Measurements from ENCODE around the gene UNC119. TPM values are rescaled to one million over a fixed set of nuclear protein-coding genes. Genes with fewer than 3 reads are reported as not detected.

Gene UNC119
- total and polyA plus RNA-seq, 2 of the 13 experiments (the other 11 are each of a cell fraction or from before 2014, with no cell fraction given): 10.4 to 63.1 TPM

GRCh38 chr17:28576758-28577465 lies 24.5 kb upstream of the UNC119 start, which contains the start of gene ALDOC (continued):
- TF ChIP-seq DMTF1 (CRISPR knock-in tag; IDR thresholded peaks at IDR 0.05): no peak
- TF ChIP-seq, protein P1, sequence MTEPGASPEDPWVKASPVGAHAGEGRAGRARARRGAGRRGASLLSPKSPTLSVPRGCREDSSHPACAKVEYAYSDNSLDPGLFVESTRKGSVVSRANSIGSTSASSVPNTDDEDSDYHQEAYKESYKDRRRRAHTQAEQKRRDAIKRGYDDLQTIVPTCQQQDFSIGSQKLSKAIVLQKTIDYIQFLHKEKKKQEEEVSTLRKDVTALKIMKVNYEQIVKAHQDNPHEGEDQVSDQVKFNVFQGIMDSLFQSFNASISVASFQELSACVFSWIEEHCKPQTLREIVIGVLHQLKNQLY (CRISPR knock-in tag; IDR thresholded peaks at IDR 0.05): peak; percentile 95
- no peak for TF ChIP-seq IKZF1 (IDR thresholded peaks at IDR 0.05)
- no peak for TF ChIP-seq SIN3B (IDR thresholded peaks at IDR 0.05; ENCODE audit: low read length)
- TF ChIP-seq, protein P2, sequence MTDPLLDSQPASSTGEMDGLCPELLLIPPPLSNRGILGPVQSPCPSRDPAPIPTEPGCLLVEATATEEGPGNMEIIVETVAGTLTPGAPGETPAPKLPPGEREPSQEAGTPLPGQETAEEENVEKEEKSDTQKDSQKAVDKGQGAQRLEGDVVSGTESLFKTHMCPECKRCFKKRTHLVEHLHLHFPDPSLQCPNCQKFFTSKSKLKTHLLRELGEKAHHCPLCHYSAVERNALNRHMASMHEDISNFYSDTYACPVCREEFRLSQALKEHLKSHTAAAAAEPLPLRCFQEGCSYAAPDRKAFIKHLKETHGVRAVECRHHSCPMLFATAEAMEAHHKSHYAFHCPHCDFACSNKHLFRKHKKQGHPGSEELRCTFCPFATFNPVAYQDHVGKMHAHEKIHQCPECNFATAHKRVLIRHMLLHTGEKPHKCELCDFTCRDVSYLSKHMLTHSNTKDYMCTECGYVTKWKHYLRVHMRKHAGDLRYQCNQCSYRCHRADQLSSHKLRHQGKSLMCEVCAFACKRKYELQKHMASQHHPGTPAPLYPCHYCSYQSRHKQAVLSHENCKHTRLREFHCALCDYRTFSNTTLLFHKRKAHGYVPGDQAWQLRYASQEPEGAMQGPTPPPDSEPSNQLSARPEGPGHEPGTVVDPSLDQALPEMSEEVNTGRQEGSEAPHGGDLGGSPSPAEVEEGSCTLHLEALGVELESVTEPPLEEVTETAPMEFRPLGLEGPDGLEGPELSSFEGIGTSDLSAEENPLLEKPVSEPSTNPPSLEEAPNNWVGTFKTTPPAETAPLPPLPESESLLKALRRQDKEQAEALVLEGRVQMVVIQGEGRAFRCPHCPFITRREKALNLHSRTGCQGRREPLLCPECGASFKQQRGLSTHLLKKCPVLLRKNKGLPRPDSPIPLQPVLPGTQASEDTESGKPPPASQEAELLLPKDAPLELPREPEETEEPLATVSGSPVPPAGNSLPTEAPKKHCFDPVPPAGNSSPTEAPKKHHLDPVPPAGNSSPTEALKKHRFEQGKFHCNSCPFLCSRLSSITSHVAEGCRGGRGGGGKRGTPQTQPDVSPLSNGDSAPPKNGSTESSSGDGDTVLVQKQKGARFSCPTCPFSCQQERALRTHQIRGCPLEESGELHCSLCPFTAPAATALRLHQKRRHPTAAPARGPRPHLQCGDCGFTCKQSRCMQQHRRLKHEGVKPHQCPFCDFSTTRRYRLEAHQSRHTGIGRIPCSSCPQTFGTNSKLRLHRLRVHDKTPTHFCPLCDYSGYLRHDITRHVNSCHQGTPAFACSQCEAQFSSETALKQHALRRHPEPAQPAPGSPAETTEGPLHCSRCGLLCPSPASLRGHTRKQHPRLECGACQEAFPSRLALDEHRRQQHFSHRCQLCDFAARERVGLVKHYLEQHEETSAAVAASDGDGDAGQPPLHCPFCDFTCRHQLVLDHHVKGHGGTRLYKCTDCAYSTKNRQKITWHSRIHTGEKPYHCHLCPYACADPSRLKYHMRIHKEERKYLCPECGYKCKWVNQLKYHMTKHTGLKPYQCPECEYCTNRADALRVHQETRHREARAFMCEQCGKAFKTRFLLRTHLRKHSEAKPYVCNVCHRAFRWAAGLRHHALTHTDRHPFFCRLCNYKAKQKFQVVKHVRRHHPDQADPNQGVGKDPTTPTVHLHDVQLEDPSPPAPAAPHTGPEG (CRISPR knock-in tag; IDR thresholded peaks at IDR 0.05): no peak
- TF ChIP-seq, protein P3, sequence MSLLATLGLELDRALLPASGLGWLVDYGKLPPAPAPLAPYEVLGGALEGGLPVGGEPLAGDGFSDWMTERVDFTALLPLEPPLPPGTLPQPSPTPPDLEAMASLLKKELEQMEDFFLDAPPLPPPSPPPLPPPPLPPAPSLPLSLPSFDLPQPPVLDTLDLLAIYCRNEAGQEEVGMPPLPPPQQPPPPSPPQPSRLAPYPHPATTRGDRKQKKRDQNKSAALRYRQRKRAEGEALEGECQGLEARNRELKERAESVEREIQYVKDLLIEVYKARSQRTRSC (CRISPR knock-in tag; IDR thresholded peaks at IDR 0.05; ENCODE audit: low read depth): no peak
- TF ChIP-seq, protein P4, sequence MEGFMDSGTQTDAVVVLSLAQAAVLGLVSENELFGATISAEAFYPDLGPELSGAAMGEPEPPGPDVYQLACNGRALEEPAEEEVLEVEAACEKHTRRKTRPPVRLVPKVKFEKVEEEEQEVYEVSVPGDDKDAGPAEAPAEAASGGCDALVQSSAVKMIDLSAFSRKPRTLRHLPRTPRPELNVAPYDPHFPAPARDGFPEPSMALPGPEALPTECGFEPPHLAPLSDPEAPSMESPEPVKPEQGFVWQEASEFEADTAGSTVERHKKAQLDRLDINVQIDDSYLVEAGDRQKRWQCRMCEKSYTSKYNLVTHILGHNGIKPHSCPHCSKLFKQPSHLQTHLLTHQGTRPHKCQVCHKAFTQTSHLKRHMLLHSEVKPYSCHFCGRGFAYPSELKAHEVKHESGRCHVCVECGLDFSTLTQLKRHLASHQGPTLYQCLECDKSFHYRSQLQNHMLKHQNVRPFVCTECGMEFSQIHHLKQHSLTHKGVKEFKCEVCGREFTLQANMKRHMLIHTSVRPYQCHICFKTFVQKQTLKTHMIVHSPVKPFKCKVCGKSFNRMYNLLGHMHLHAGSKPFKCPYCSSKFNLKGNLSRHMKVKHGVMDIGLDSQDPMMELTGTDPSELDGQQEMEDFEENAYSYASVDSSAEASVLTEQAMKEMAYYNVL (CRISPR knock-in tag; IDR thresholded peaks at IDR 0.05; ENCODE audit: borderline replicate concordance): no peak
- 0 out of 2 replicates have a peak, but pooled peaks have one; percentile 52 for TF ChIP-seq RBAK (CRISPR knock-in tag; IDR thresholded peaks at IDR 0.05)
- no peak for TF ChIP-seq ZSCAN30 (CRISPR knock-in tag; IDR thresholded peaks at IDR 0.05)
- peak; percentile 92 for TF ChIP-seq MXD3 (CRISPR knock-in tag; IDR thresholded peaks at IDR 0.05)
- 0 out of 2 replicates have a peak, but pooled peaks have one; percentile 58 for TF ChIP-seq ZFP36L1 (CRISPR knock-in tag; IDR thresholded peaks at IDR 0.05)
- no peak for TF ChIP-seq CCAR2 (optimal IDR thresholded peaks at IDR 0.05; ENCODE audit: low read depth, low read length)
- no peak for TF ChIP-seq ZNF337 (CRISPR knock-in tag; IDR thresholded peaks at IDR 0.05; ENCODE audit: borderline replicate concordance, low read depth)
- no peak for TF ChIP-seq HMGA1 (CRISPR knock-in tag; conservative IDR thresholded peaks at IDR 0.05)
